HepG2 (cell line): Measurements from ENCODE around the gene FXYD4.

Source experiments
- E2F5 ChIP-seq: sonication (generic); formaldehyde crosslinking; conservative IDR thresholded peaks from 2 replicates; pipeline ENCODE4 v1.4.0; 2020; ENCODE audit warnings: missing genetic modification reagents
- HMG20B ChIP-seq: conservative IDR thresholded peaks from 2 replicates; pipeline ENCODE4 v1.6.1; 2016; ENCODE audit warnings: missing genetic modification reagents, missing compliant biosample characterization
- KDM5A ChIP-seq: fragments of 200-600 bp; sonication (generic); IDR thresholded peaks from 2 replicates; pipeline ENCODE4 v1.7.0; 2018; ENCODE audit warnings: antibody characterized with exemption, mild to moderate bottlenecking, low read length, borderline replicate concordance
- MED1 ChIP-seq: sonication (generic); formaldehyde crosslinking; IDR thresholded peaks from 2 replicates; pipeline ENCODE4 v1.4.0; 2020; ENCODE audit warnings: missing genetic modification reagents
- TBL1XR1 ChIP-seq: fragments of 150-350 bp; IDR thresholded peaks from 2 replicates; pipeline ENCODE4 v1.6.1; 2014; ENCODE audit warnings: borderline replicate concordance, low read length; ENCODE audit not compliant: partially characterized antibody
- U2AF1 ChIP-seq: fragments of 200-400 bp; formaldehyde crosslinking; optimal IDR thresholded peaks from 2 replicates; pipeline ENCODE3; 2017; ENCODE audit warnings: mild to moderate bottlenecking, low read depth, low read length
- ZFP36 ChIP-seq: fragments of 150-350 bp; IDR thresholded peaks from 2 replicates; pipeline ENCODE4 v1.6.1; 2018; ENCODE audit warnings: borderline replicate concordance, low read length, low read depth; ENCODE audit not compliant: partially characterized antibody
- ZNF292 ChIP-seq: sonication (generic); formaldehyde crosslinking; IDR thresholded peaks from 2 replicates; pipeline ENCODE4 v1.8.1; 2022; ENCODE audit warnings: mild to moderate bottlenecking, low read depth, missing genetic modification reagents, borderline replicate concordance
- ZNF614 ChIP-seq: IDR thresholded peaks from 2 replicates; pipeline ENCODE4 v1.6.1; 2018; ENCODE audit warnings: missing biosample characterization, missing genetic modification reagents, inconsistent platforms, borderline replicate concordance
- TF ChIP-seq, protein P1 (sequence below): sonication (generic); formaldehyde crosslinking; IDR thresholded peaks from 2 replicates; pipeline ENCODE4 v1.5.0; 2020; ENCODE audit warnings: mild to moderate bottlenecking, missing genetic modification reagents, moderate library complexity
- TF ChIP-seq, protein P2 (sequence below): sonication (generic); formaldehyde crosslinking; IDR thresholded peaks from 2 replicates; pipeline ENCODE4 v1.4.0; 2020; ENCODE audit warnings: missing genetic modification reagents

- TF ChIP-seq MED1 (CRISPR knock-in tag) (no peak), E2F5 (CRISPR knock-in tag) (no peak), ZFP36 (no peak), ZNF614 (CRISPR knock-in tag) (no peak), U2AF1 (no peak), KDM5A (no peak), TBL1XR1 (no peak), HMG20B (no peak), ZNF292 (CRISPR knock-in tag) (no peak)
- TF ChIP-seq, protein P1, sequence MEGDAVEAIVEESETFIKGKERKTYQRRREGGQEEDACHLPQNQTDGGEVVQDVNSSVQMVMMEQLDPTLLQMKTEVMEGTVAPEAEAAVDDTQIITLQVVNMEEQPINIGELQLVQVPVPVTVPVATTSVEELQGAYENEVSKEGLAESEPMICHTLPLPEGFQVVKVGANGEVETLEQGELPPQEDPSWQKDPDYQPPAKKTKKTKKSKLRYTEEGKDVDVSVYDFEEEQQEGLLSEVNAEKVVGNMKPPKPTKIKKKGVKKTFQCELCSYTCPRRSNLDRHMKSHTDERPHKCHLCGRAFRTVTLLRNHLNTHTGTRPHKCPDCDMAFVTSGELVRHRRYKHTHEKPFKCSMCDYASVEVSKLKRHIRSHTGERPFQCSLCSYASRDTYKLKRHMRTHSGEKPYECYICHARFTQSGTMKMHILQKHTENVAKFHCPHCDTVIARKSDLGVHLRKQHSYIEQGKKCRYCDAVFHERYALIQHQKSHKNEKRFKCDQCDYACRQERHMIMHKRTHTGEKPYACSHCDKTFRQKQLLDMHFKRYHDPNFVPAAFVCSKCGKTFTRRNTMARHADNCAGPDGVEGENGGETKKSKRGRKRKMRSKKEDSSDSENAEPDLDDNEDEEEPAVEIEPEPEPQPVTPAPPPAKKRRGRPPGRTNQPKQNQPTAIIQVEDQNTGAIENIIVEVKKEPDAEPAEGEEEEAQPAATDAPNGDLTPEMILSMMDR, result no peak
- TF ChIP-seq, protein P2, sequence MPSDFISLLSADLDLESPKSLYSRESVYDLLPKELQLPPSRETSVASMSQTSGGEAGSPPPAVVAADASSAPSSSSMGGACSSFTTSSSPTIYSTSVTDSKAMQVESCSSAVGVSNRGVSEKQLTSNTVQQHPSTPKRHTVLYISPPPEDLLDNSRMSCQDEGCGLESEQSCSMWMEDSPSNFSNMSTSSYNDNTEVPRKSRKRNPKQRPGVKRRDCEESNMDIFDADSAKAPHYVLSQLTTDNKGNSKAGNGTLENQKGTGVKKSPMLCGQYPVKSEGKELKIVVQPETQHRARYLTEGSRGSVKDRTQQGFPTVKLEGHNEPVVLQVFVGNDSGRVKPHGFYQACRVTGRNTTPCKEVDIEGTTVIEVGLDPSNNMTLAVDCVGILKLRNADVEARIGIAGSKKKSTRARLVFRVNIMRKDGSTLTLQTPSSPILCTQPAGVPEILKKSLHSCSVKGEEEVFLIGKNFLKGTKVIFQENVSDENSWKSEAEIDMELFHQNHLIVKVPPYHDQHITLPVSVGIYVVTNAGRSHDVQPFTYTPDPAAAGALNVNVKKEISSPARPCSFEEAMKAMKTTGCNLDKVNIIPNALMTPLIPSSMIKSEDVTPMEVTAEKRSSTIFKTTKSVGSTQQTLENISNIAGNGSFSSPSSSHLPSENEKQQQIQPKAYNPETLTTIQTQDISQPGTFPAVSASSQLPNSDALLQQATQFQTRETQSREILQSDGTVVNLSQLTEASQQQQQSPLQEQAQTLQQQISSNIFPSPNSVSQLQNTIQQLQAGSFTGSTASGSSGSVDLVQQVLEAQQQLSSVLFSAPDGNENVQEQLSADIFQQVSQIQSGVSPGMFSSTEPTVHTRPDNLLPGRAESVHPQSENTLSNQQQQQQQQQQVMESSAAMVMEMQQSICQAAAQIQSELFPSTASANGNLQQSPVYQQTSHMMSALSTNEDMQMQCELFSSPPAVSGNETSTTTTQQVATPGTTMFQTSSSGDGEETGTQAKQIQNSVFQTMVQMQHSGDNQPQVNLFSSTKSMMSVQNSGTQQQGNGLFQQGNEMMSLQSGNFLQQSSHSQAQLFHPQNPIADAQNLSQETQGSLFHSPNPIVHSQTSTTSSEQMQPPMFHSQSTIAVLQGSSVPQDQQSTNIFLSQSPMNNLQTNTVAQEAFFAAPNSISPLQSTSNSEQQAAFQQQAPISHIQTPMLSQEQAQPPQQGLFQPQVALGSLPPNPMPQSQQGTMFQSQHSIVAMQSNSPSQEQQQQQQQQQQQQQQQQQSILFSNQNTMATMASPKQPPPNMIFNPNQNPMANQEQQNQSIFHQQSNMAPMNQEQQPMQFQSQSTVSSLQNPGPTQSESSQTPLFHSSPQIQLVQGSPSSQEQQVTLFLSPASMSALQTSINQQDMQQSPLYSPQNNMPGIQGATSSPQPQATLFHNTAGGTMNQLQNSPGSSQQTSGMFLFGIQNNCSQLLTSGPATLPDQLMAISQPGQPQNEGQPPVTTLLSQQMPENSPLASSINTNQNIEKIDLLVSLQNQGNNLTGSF (CRISPR knock-in tag), result no peak
These were observed 11.3 kb upstream of the FXYD4 start for GRCh38 chr10:43360086-43360485.
